Glomerular visceral epithelial cell (primary cell): ENCODE measurements around the gene NOS3.
"Not testable (repeated sequence)": the region's sequence is repeated elsewhere in the genome, so short reads cannot be mapped to it uniquely, and the experiment has no call there.

Experiments used
- DNase-seq: peaks from one replicate; pipeline ENCODE4 v3.0.0-alpha.2; 2016; ENCODE audit errors: extremely low spot score

Gene NOS3

DNA sequence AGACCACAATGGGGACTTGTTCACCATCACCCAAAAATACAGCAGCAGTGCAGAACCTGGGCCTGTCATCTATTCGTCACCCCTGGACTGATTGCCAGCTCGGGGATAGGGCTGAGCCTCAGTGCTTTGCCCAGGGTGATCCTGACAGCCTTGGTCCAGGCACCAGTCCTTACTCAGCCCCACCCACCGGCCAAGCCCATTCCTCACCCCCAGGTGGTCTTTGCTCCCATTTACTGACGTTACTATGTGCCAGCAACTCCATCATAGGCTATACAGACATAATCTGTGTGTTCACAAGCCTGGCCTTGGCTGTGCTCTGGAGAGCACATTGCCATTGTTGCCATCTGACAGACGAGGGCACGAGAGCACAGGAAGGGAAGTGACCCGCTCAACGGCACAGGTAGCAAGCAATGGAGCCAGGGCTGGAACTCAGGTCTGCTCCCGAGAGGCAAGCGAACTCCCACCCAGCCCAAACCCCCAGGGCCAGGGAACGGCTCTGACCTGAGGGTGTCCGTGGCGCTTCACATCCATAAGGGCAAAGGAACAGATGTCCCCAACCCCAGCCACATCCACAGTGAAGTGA is 26.6 kb downstream of the NOS3 start:
- DNase-seq, result no peak

- DNase-seq, result peak; percentile 42
Observed at GRCh38 chr7:151017953-151018420, 27.2 kb downstream of the NOS3 start.

GRCh38 chr7:151018421-151019129 is 27.8 kb downstream of the NOS3 start:
- DNase-seq, result no peak

DNA sequence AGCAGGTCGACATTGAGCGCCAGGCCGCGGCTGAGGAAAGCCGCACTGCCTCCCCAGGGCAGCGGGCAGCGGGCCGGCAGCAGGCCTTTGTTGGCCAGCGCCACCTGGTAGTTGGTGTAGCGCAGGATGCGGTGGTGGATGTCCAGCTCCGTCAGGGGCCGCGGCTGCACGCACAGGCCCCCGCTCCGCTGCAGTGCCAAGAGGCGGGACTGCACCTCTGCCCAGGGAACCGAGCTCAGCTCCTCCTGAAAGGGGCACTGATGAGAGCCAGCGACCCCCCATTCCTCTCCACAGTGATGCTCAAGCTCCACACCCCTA is 28.3 kb downstream of the NOS3 start:
- DNase-seq, result no peak

DNA sequence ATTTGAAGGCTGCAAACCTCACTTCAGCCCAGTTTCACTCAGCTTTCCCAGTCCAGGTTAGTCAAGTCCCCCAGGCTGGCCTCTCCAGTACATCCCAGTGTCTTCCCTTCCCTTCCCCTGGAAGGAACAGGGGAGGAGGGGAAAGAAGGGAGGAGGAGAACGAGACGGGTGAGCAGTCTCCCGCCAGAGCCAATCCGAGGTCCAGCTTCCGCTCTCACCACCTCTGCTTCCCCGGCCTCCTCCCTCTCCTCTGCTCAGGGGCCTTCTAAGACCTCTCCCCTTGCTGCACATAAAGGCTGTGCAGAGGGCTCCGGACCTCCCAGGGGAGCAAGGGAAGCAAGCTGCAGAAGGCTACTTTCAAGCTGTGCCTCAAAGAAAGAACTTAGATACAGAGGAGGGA is 29.4 kb downstream of the NOS3 start:
- DNase-seq, result no peak

DNA sequence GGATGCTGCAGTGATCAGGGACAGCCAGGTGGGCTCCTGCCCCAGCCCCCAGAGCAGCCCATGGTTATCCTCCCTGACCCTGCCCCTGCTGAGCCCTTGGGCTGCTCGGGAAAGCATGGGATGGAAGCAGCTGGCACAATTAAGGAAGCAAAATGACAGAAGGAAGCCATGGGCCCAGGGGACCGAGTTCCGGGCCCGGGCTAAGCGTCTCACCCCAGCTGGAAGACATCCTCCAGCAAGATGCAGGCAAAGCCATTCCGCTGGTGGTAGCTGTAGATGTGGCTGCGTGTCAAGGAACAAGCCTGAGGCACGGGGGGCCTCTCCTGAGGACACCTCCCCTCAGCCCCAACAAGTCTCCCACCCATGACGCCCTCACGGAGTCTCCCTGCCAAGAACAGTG is 32.4 kb downstream of the NOS3 start:
- no peak for DNase-seq

- no peak for DNase-seq
Observed at GRCh38 chr7:151024435-151025056, 33.7 kb downstream of the NOS3 start, which contains the start of gene ATG9B. Gene ATG9B (minus strand): TSS chr7:151024494. CDS start chr7:151024423, 71 bp downstream.

DNA sequence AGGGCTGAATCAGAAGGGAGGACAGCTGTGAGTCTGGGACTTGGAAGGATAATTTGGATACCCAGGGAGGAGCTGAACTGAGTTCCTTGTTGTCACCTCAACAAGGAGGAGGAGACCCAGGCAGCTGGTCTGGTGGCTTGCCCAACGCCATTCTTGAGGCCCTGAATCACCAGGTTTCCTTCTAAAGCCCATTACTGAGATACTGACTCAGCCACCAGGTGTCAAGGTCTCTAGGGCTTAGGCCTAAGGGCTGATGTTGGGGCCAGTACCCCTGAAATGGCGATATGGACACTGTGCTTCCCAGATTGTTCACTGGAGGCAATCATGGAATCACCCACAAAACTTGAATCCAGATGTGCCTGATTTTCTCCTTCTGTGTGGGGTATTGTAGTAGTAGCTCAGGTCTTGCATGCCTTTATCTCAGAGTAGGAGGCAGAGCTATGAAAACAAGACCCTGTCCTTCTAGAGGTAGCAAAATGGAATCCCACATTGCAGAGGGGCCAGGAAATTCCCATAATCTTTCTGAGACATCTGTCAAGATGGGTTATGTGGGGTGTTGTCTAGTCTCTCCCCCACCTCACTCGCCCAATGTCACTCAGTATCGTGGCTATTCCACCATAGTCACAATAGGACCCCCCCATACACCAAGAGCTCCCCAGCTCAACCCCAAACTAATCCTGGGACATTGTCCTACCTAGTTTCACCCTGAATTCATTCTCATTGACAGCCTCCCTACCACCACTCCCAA is 35.3 kb downstream of the NOS3 start:
- DNase-seq, result peak; percentile 26

DNA sequence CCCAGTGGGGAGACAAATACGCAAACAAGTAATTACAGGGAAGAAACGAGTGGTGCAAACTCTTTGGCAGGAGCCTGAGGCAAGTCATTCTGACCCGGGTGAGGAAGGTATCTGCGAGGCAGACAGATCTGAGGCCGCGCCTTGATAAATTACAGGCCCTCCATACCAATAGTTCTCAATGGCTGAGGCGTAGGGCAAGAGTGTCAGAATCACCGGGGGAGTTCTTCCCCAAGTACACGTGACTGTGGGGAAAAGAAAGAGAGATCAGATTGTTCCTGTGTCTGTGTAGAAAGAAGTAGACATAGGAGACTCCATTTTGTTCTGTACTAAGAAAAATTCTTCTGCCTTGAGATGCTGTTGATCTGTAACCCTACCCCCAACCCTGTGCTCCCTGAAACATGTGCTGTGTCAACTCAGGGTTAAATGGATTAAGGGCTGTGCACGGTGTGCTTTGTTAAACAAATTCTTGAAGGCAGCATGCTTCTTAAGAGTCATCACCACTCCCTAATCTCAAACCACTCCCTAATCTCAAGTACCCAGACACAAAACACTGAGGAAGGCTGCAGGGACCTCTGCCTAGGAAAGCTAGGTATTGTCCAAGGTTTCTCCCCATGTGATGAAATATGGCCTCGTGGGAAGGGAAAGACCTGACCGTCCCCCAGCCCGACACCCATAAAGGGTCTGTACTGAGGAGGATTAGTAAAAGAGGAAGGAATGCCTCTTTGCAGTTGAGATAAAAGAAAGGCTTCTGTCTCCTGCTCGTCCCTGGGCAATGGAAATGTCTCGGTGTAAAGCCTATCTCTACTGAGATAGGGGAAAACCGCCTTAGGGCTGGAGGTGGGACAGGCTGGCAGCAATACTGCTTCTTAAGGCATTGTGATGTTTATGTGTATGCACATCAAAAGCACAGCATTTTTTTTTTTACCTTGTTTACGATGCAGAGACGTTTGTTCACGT is 36.2 kb downstream of the NOS3 start:
- not testable (repeated sequence) for DNase-seq

DNA sequence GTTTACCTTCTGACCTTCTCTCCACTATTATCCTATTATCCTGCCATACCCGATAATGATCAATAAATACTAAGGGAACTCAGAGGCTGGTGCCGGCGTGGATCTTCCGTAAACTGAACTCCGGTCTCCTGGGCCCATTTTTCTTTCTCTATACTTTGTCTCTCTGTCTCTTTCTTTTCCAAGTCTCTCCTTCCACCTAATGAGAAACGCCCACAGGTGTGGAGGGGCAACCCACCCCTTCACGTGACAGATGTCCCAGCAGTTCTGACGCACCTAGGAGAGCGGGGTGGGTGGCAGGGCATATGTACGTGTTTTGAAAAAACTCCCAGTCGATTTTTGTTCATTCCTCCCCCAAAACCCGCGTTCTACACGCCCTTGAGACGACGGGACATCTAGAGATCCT is 36.9 kb downstream of the NOS3 start:
- DNase-seq, result not testable (repeated sequence)

GRCh38 chr7:151028131-151028947 is 37.5 kb downstream of the NOS3 start, which contains the start of gene ABCB8:
Gene ABCB8 (plus strand): TSS chr7:151028450. CDS start chr7:151028516, 66 bp downstream.
- peak; percentile 99 for DNase-seq

DNA sequence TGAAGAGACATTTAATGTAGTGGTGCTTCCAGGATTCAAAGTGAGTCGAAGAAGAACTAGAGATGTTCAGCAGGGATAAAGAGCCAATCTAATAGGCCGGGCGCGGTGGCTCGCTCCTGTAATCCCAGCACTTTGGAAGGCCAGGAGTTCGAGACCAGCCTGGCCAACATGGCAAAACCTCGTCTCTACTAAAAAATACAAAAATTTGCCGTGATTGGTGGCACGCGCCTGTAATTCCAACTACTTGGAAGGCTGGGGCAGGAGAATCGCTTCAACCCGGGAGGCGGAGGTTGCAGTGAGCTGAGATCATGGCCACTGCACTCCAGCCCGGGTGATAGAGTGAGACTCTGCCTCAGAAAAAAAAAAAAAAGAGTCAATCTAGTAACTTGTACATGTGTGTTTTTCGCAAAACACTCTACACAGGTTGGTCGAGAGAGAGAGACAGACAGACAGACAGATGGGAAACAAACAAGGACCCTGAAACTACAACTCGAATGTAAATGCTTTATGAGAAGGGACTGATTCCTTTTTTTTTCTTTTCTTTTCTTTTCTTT is 38.2 kb downstream of the NOS3 start:
- DNase-seq, result no peak

DNA sequence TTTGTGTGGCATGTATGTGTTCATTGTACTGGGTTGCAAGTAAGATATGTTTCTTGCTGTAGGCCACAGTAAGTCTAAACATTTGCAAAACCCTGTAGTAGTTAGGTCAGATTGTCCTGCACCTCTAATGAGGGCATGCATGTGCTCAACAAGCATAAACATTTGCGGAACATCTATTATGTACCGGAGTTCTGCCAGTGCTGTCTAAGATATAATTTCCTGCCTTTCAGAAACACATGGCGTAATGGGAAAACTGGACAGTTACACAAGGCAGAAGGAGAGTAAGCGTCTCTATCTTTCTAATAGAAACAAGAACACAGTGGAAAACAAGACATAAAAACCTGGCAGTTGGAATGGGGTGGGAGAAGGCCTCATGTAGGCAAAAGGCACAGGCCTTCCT is 40.2 kb downstream of the NOS3 start:
- DNase-seq, result no peak

GRCh38 chr7:151032936-151033863 is 42.4 kb downstream of the NOS3 start:
- no peak for DNase-seq

DNA sequence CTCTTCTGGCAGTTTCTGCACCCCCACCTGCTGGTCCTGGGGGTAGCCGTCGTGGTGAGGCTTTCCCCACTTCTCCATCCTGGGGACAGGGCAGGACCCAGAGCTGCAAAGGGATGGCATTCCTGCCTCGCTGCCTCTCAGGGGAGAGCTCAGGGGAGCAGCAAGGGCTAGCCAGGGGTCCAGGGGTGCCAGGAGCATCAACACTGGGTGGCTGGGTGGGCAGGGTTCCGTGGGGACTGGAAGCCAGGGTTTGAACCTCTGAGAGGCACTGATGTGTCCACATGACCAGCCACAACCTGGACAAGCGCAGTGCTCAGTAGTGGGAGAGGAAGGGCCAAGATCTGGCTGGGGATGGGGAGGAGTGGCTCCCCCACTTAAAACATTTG is 43.0 kb downstream of the NOS3 start:
- DNase-seq, result no peak

DNA sequence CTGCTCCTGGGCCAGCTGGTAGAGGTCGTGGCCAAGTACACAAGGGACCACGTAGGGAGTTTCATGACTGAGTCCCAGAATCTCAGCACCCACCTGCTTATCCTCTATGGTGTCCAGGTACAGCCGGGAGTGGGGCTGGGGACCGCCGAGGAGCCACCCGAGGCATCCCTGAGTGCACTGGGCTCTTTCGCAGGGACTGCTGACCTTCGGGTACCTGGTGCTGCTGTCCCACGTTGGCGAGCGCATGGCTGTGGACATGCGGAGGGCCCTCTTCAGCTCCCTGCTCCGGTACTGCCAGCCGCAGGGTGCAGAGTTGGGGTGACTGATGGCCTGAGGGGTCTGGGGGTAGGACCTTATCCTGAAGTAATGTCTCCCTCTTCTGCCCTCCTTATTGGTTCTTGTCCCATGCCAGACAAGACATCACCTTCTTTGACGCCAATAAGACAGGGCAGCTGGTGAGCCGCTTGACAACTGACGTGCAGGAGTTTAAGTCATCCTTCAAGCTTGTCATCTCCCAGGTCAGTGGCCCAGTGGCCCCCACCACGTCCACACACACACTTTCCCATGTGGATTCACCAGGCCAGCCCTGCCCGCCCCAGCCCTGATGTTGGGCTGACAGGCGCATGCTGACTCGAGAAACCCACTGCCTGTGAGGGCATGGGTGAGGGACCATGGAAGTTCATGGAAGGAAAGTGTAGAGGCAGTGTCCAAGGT is 43.7 kb downstream of the NOS3 start:
- DNase-seq, result no peak

GRCh38 chr7:151035026-151035717 is 44.4 kb downstream of the NOS3 start:
- no peak for DNase-seq

DNA sequence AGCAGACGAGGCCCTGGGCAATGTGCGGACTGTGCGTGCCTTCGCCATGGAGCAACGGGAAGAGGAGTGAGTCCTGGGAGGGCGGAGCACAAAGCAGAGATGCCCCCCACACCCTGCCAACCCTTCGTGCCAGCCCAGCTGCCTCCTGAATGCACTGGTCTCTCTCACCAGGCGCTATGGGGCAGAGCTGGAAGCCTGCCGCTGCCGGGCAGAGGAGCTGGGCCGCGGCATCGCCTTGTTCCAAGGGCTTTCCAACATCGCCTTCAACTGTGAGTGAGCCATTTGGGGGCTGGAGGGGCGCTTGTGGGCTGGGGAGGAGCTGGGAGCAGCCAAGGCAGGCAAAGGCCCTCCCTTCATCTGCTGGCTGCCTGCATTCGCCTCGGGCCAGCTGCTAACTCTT is 45.1 kb downstream of the NOS3 start:
- DNase-seq, result no peak
